ENCODE data around the gene ACAP1.

- no peak for TF ChIP-seq CTCF (IDR thresholded peaks at IDR 0.05; ENCODE audit: low read length)
- no peak for TF ChIP-seq EZH2 (IDR thresholded peaks at IDR 0.05; ENCODE audit: borderline replicate concordance, low read length)
These were observed 14.9 kb upstream of the ACAP1 start for GRCh38 chr17:7321466-7321865.
